H1 (cell line): ENCODE measurements around the gene DTX3. TPM values are rescaled to one million over a fixed set of nuclear protein-coding genes. Genes with fewer than 3 reads are reported as not detected.

ENCODE experiments used
- CTCF ChIA-PET: fragments of 300-600 bp; sonication (Branson Sonifier 250); formaldehyde crosslinking; loops from one replicate; lab custom pipeline; 2021; ENCODE audit not compliant: partially characterized antibody; lab: Charles Lee
- POLR2A ChIA-PET: fragments of 300-600 bp; sonication (Branson Sonifier 250); formaldehyde crosslinking; loops from one replicate; lab custom pipeline; 2021; ENCODE audit warnings: inconsistent platforms; ENCODE audit not compliant: partially characterized antibody; lab: Charles Lee
- DNase-seq, 2 experiments: peaks; one replicate each; pipeline versions ENCODE4 v3.0.0 to v3.0.0-alpha.2; 2010 to 2022; ENCODE audit warnings: low spot score in 2 of 2, low read depth in 1 of 2, mixed read lengths in 1 of 2
- FAIRE-seq: peaks from 2 replicates; lab custom pipeline; 2011; peaks lifted over from hg19 to GRCh38; lab: Jason Lieb, UNC
- H2AFZ ChIP-seq: 2 replicates; pipeline ENCODE4 v1.8.1; 2012; ENCODE audit warnings: low read length, inconsistent platforms
- H2AK5ac ChIP-seq: 2 replicates; pipeline ENCODE4 v1.6.1; 2013; ENCODE audit warnings: low read depth, low read length
- H2BK120ac ChIP-seq: replicated peaks from 2 replicates; pipeline ENCODE3; 2013; ENCODE audit warnings: low read depth, low read length, inconsistent platforms
- H2BK12ac ChIP-seq: 2 replicates; pipeline ENCODE4 v1.6.1; 2013; ENCODE audit warnings: low read depth, low read length
- H2BK15ac ChIP-seq: 2 replicates; pipeline ENCODE4 v1.6.1; 2013; ENCODE audit warnings: low read length
- H2BK20ac ChIP-seq: 2 replicates; pipeline ENCODE4 v1.6.1; 2013; ENCODE audit warnings: low read length
- H2BK5ac ChIP-seq: 2 replicates; pipeline ENCODE4 v1.6.1; 2013; ENCODE audit warnings: low read depth, low read length
- H3K14ac ChIP-seq: 2 replicates; pipeline ENCODE4 v1.6.1; 2013; ENCODE audit warnings: inconsistent platforms; ENCODE audit not compliant: insufficient read length
- H3K18ac ChIP-seq: 2 replicates; pipeline ENCODE4 v1.6.1; 2013; ENCODE audit warnings: low read length; ENCODE audit errors: extremely low read depth
- H3K23ac ChIP-seq: 2 replicates; pipeline ENCODE4 v1.6.1; 2013; ENCODE audit warnings: inconsistent platforms; ENCODE audit not compliant: insufficient read length
- H3K23me2 ChIP-seq: 2 replicates; pipeline ENCODE4 v1.6.1; 2013; ENCODE audit warnings: low read depth, low read length
- H3K27ac ChIP-seq: 2 replicates; pipeline ENCODE4 v1.6.1; 2011; ENCODE audit warnings: low read depth, low read length, inconsistent platforms
- H3K27me3 ChIP-seq, 4 experiments: replicated peaks in 1 of 4; 1 replicate in 1 of 4; 2 replicates in 3 of 4; pipeline versions ENCODE4 v1.6.1 to v1.8.1; 2011 to 2013; ENCODE audit warnings: low read length in 3 of 4, mild to moderate bottlenecking in 3 of 4, inconsistent platforms in 2 of 4, mixed read lengths in 2 of 4, moderate library complexity in 1 of 4; ENCODE audit not compliant: control insufficient read depth in 3 of 4, insufficient read depth in 3 of 4; ENCODE audit errors: extremely low read depth in 1 of 4
- H3K36me3 ChIP-seq, 4 experiments: 2 replicates each; pipeline versions ENCODE4 v1.6.1 to v1.8.1; 2011 to 2013; ENCODE audit warnings: mild to moderate bottlenecking in 4 of 4, low read length in 3 of 4, moderate library complexity in 2 of 4, control low read depth in 1 of 4, inconsistent platforms in 1 of 4; ENCODE audit not compliant: insufficient read depth in 4 of 4, control insufficient read depth in 2 of 4
- H3K4ac ChIP-seq: replicated peaks from 2 replicates; pipeline ENCODE3; 2013; ENCODE audit warnings: low read length, low read depth, mixed read lengths, inconsistent platforms; ENCODE audit not compliant: insufficient read length
- H3K4me1 ChIP-seq, 4 experiments: replicated peaks in 1 of 4; 1 replicate in 1 of 4; 2 replicates in 3 of 4; pipeline versions ENCODE4 v1.6.1 to v1.8.1; 2011 to 2013; ENCODE audit warnings: low read length in 3 of 4, inconsistent platforms in 2 of 4, mixed read lengths in 1 of 4; ENCODE audit not compliant: insufficient read depth in 4 of 4, control insufficient read depth in 3 of 4
- H3K4me2 ChIP-seq, 2 experiments: 2 replicates each; pipeline versions ENCODE4 v1.6.1 to v1.8.1; 2011 to 2013; ENCODE audit warnings: low read depth in 2 of 2, low read length in 2 of 2, control low read depth in 1 of 2, inconsistent platforms in 1 of 2, mild to moderate bottlenecking in 1 of 2; ENCODE audit not compliant: insufficient read depth in 1 of 2
- H3K4me3 ChIP-seq, 4 experiments: fragments of 200-600, 300-600 bp in 1 of 4; sonication (generic), shearing (Covaris generic), sonication (Bioruptor Twin) in 1 of 4; 2 replicates each; pipeline versions ENCODE4 v1.5.1 to v1.8.1; 2011 to 2016; ENCODE audit warnings: low read length in 4 of 4, low read depth in 3 of 4, control low read depth in 2 of 4, inconsistent platforms in 2 of 4, mild to moderate bottlenecking in 2 of 4, mixed read lengths in 1 of 4, moderate library complexity in 1 of 4; ENCODE audit not compliant: insufficient read depth in 2 of 4; ENCODE audit errors: extremely low read depth in 1 of 4
- H3K56ac ChIP-seq: replicated peaks from 2 replicates; pipeline ENCODE3; 2013; ENCODE audit warnings: low read depth, mild to moderate bottlenecking, mixed read lengths, low read length, inconsistent platforms; ENCODE audit not compliant: insufficient read length
- H3K79me1 ChIP-seq: 2 replicates; pipeline ENCODE4 v1.6.1; 2013; ENCODE audit warnings: low read depth, low read length, control low read depth
- H3K79me2 ChIP-seq, 2 experiments: 2 replicates each; pipeline versions ENCODE4 v1.6.1 to v1.8.1; 2012 to 2013; ENCODE audit warnings: low read length in 2 of 2, mild to moderate bottlenecking in 2 of 2, inconsistent platforms in 1 of 2; ENCODE audit not compliant: insufficient read depth in 2 of 2, control insufficient read depth in 1 of 2
- H3K9ac ChIP-seq, 4 experiments: replicated peaks in 1 of 4; 1 replicate in 1 of 4; 2 replicates in 3 of 4; pipeline versions ENCODE4 v1.6.1 to v1.8.1; 2011 to 2013; ENCODE audit warnings: low read depth in 3 of 4, low read length in 3 of 4, control low read depth in 2 of 4, mild to moderate bottlenecking in 2 of 4, moderate library complexity in 2 of 4, inconsistent platforms in 1 of 4; ENCODE audit errors: extremely low read depth in 1 of 4
- H3K9me3 ChIP-seq, 2 experiments: 2 replicates each; pipeline versions ENCODE4 v1.6.1 to v1.8.1; 2012 to 2013; ENCODE audit warnings: mild to moderate bottlenecking in 2 of 2, moderate library complexity in 2 of 2, control low read depth in 1 of 2, inconsistent platforms in 1 of 2, low read depth in 1 of 2, low read length in 1 of 2, mixed read lengths in 1 of 2; ENCODE audit not compliant: insufficient read depth in 2 of 2
- H4K20me1 ChIP-seq, 2 experiments: replicated peaks in 1 of 2; 2 replicates each; pipeline versions ENCODE3 to v1.8.1; 2011 to 2013; ENCODE audit warnings: inconsistent platforms in 2 of 2, low read length in 2 of 2, mild to moderate bottlenecking in 1 of 2; ENCODE audit not compliant: insufficient read depth in 2 of 2, control insufficient read depth in 1 of 2
- H4K5ac ChIP-seq: 2 replicates; pipeline ENCODE4 v1.6.1; 2013; ENCODE audit warnings: low read length, low read depth, mixed read lengths, inconsistent platforms; ENCODE audit not compliant: insufficient read length
- H4K8ac ChIP-seq: 2 replicates; pipeline ENCODE4 v1.8.0; 2013; ENCODE audit warnings: mild to moderate bottlenecking, moderate library complexity, low read length, inconsistent platforms; ENCODE audit not compliant: insufficient read depth; ENCODE audit errors: extremely low read depth
- H4K91ac ChIP-seq: replicated peaks from 2 replicates; pipeline ENCODE3; 2013; ENCODE audit warnings: low read length, mixed read lengths, inconsistent platforms; ENCODE audit not compliant: insufficient read length
- BRCA1 ChIP-seq: IDR thresholded peaks from 2 replicates; pipeline ENCODE4 v1.6.1; 2012; ENCODE audit warnings: low read depth, low read length, improper control_type of control experiment
- CTBP2 ChIP-seq: IDR thresholded peaks from 2 replicates; pipeline ENCODE4 v1.7.0; 2011; ENCODE audit warnings: borderline replicate concordance, mild to moderate bottlenecking, moderate library complexity, mixed read lengths, low read length; ENCODE audit not compliant: insufficient read depth, insufficient read length
- PHF8 ChIP-seq: fragments of 200-600 bp; sonication (generic); conservative IDR thresholded peaks from 2 replicates; pipeline ENCODE4 v1.7.1; 2012; ENCODE audit warnings: low read depth, mild to moderate bottlenecking, inconsistent platforms, low read length, moderate library complexity
- RXRA ChIP-seq: IDR thresholded peaks from 2 replicates; pipeline ENCODE4 v1.6.1; 2011; ENCODE audit warnings: low read depth, mild to moderate bottlenecking, low read length, moderate library complexity; ENCODE audit not compliant: insufficient read depth
- SP1 ChIP-seq: IDR thresholded peaks from 2 replicates; pipeline ENCODE4 v1.6.1; 2011; ENCODE audit warnings: low read depth, low read length
- SUZ12 ChIP-seq: fragments of 200-600 bp; sonication (generic); IDR thresholded peaks from 2 replicates; pipeline ENCODE4 v1.6.1; 2012; ENCODE audit warnings: mild to moderate bottlenecking, inconsistent platforms, low read length, moderate library complexity, mixed read lengths
- YY1 ChIP-seq: IDR thresholded peaks from 2 replicates; pipeline ENCODE4 v1.6.1; 2011; ENCODE audit warnings: low read depth, mild to moderate bottlenecking, low read length
- WGBS, 2 experiments: shearing (Covaris generic) in 1 of 2; methylation state at CpG; one replicate each; pipeline versions ENCODE4 v1.1.6 to v1.1.7; 2013 to 2015; ENCODE audit warnings: low lambda C conversion rate in 2 of 2, mixed read lengths in 2 of 2, inconsistent platforms in 1 of 2, low coverage in 1 of 2, missing lambda C conversion rate in 1 of 2; ENCODE audit not compliant: insufficient replicate concordance in 2 of 2, insufficient coverage in 1 of 2, insufficient read length in 1 of 2; ENCODE audit errors: extremely low coverage in 1 of 2, missing lambda C conversion rate in 1 of 2; 5-methylcytosine and 5-hydroxymethylcytosine counted together
- polyA plus RNA-seq, 7 experiments: library from polyadenylated mRNA; depleted of rRNA in 3 of 7; stranded (reverse) in 5 of 7; unstranded in 2 of 7; fragments of >200 nt in 5 of 7; fragments of 200-250 nt in 2 of 7; gene quantifications; 1 replicate in 5 of 7; 2 replicates in 1 of 7; 4 replicates in 1 of 7; pipeline versions ENCODE4 v1.2.1 to v1.2.3, GENCODE V29; 2011 to 2013; ENCODE audit warnings: missing spikeins in 2 of 7, mixed read lengths in 2 of 7
- total RNA-seq: library from RNA; stranded (reverse); fragmentation: NEBNext Ultra II Directional; extraction: Animal tissue kit (Norgen Biotek cat#: 25700); gene quantifications from 2 replicates; pipeline ENCODE4 v1.2.1, GENCODE V29; 2021
- TF ChIP-seq, protein P1 (sequence below): IDR thresholded peaks from 2 replicates; pipeline ENCODE4 v1.6.1; 2012; ENCODE audit warnings: inconsistent platforms
- TF ChIP-seq, protein P2 (sequence below): IDR thresholded peaks from 2 replicates; pipeline ENCODE4 v1.6.1; 2011; ENCODE audit warnings: low read length, improper control_type of control experiment

DTX3 gene
- total and polyA plus RNA-seq, 2 of the 8 experiments (the other 6 are each of a cell fraction or from before 2014, with no cell fraction given): 41.8 to 92.5 TPM

GRCh38 chr12:57614178-57614947, 9.7 kb downstream of the DTX3 start:
- Histone ChIP-seq H2BK5ac (no peak overlapping the region), H3K9ac (no peak overlapping the region; a peak in 1 of 7 replicates), H3K56ac (no peak overlapping the region), H2AFZ (no peak overlapping the region), H3K9me3 (no peaks in the 10 kb centered on the region), H2BK12ac (no peak overlapping the region), H3K27ac (no peak overlapping the region), H3K4me1 (peaks cover 2 to 13% (median 8%) of the 10 kb centered on the region in 4 experiments), H3K4me3 (peak overlapping the region in 1 of 4 experiments; percentile 27; a peak in 1 of 8 replicates), H3K23ac (no peak overlapping the region), H4K20me1 (peaks cover 0 to 8% of the 10 kb centered on the region in 2 experiments), H3K4me2 (peak overlapping the region; percentile 14 to 30; a peak in 2 of 4 replicates), H2BK120ac (no peak overlapping the region), H3K18ac (0 out of 2 replicates have a peak overlapping the region, but pooled peaks have one; percentile 41), H3K36me3 (no peaks in the 10 kb centered on the region), H3K79me1 (no peaks in the 10 kb centered on the region), H2BK15ac (no peak overlapping the region), H3K14ac (no peak overlapping the region), H4K8ac (peak overlapping the region; percentile 29; the same call in 1 of the 2 replicates), H3K79me2 (no peaks in the 10 kb centered on the region), H3K23me2 (peaks cover 19% of the 10 kb centered on the region; the same call in 1 of the 2 replicates), H2AK5ac (no peak overlapping the region), H4K5ac (no peak overlapping the region), H2BK20ac (no peak overlapping the region), H4K91ac (no peak overlapping the region), H3K4ac (no peak overlapping the region), H3K27me3 (peaks cover 22 to 86% (median 77%) of the 10 kb centered on the region in 4 experiments)
- FAIRE-seq (peak; percentile 71), DNase-seq (peak in 1 of 2 experiments; percentile 83)
- POLR2A ChIA-PET: interaction anchor here (0.9 to 2.5 kb wide), 12 partner anchors 9 to 158 kb away, joined by 3 to 7 read pairs (median 4); partner anchors contain the start of genes DDIT3, DTX3, EEF1AKMT3 and METTL1
- CTCF ChIA-PET: interaction anchor here (0.6 to 12.5 kb wide), 14 partner anchors 10 to 238 kb away, joined by 3 to 124 read pairs (median 7); partner anchors contain the start of genes B4GALNT1 and OS9
- WGBS, 2 experiments: 44% methylated on average over 14 of the region's 14 CpGs; no CpG with 5 or more reads in 1 of the 2 experiments
- TF ChIP-seq SP1 (0 out of 2 replicates have a peak, but pooled peaks have one; percentile 44), CTBP2 (no peak), SUZ12 (no peak), BRCA1 (no peak), YY1 (no peak), RXRA (no peak), PHF8 (no peak)
- TF ChIP-seq, protein P1, sequence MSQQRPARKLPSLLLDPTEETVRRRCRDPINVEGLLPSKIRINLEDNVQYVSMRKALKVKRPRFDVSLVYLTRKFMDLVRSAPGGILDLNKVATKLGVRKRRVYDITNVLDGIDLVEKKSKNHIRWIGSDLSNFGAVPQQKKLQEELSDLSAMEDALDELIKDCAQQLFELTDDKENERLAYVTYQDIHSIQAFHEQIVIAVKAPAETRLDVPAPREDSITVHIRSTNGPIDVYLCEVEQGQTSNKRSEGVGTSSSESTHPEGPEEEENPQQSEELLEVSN: no peak
- TF ChIP-seq, protein P2, sequence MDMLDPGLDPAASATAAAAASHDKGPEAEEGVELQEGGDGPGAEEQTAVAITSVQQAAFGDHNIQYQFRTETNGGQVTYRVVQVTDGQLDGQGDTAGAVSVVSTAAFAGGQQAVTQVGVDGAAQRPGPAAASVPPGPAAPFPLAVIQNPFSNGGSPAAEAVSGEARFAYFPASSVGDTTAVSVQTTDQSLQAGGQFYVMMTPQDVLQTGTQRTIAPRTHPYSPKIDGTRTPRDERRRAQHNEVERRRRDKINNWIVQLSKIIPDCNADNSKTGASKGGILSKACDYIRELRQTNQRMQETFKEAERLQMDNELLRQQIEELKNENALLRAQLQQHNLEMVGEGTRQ: peak; percentile 82
